KOPT-K1 (cell line): Measurements from ENCODE around the gene ESD.
"Not testable (repeated sequence)": the region's sequence is repeated elsewhere in the genome, so short reads cannot be mapped to it uniquely, and the experiment has no call there.

Source experiments
- H3K27ac ChIP-seq: fragments of 200-600 bp; sonication (generic); 2 replicates; pipeline ENCODE4 v1.5.1; 2016; ENCODE audit warnings: antibody characterized with exemption, mild to moderate bottlenecking, low read depth, low read length; ENCODE audit not compliant: poor library complexity, severe bottlenecking
- H3K36me3 ChIP-seq: fragments of 200-600 bp; sonication (generic); 2 replicates; pipeline ENCODE4 v1.5.1; 2017; ENCODE audit warnings: antibody characterized with exemption, mild to moderate bottlenecking, low read length, moderate library complexity; ENCODE audit not compliant: insufficient read depth
- H3K9me3 ChIP-seq: fragments of 200-600 bp; sonication (generic); 2 replicates; pipeline ENCODE4 v1.5.1; 2017; ENCODE audit warnings: antibody characterized with exemption, low read length, mild to moderate bottlenecking; ENCODE audit not compliant: insufficient read depth, poor library complexity, severe bottlenecking

ESD gene

GRCh38 chr13:46804921-46805320 is 8.0 kb upstream of the ESD start:
- not testable (repeated sequence) for H3K27ac ChIP-seq, H3K9me3 ChIP-seq, H3K36me3 ChIP-seq

GRCh38 chr13:46804391-46804815 is 7.4 kb upstream of the ESD start:
- Histone ChIP-seq H3K27ac (no peak overlapping the region), H3K36me3 (no peaks in the 10 kb centered on the region)

GRCh38 chr13:46803586-46803985 is 6.6 kb upstream of the ESD start:
- Histone ChIP-seq H3K9me3 (no peaks in the 10 kb centered on the region), H3K27ac (no peak overlapping the region), H3K36me3 (no peaks in the 10 kb centered on the region)

More at GRCh38 chr13:46804391-46804815, 7.4 kb upstream of the ESD start:
- H3K9me3 ChIP-seq, result no peaks in the 10 kb centered on the region

- Histone ChIP-seq H3K36me3 (no peaks in the 10 kb centered on the region), H3K9me3 (no peaks in the 10 kb centered on the region), H3K27ac (no peak overlapping the region)
Measured at GRCh38 chr13:46801858-46802257, 4.9 kb upstream of the ESD start.

GRCh38 chr13:46799139-46799538 is 2.2 kb upstream of the ESD start:
- H3K9me3 ChIP-seq, result no peaks in the 10 kb centered on the region
- H3K27ac ChIP-seq, result no peak overlapping the region
- H3K36me3 ChIP-seq, result peaks cover 9% of the 10 kb centered on the region

- H3K27ac ChIP-seq, result peak overlapping the region; percentile 97
- no peaks in the 10 kb centered on the region for H3K9me3 ChIP-seq
- H3K36me3 ChIP-seq, result peaks cover 23% of the 10 kb centered on the region
Measured at GRCh38 chr13:46797501-46798237, 708 bp upstream of the ESD start.

GRCh38 chr13:46796129-46796514 is 839 bp downstream of the ESD start:
- H3K36me3 ChIP-seq, result peaks cover 37% of the 10 kb centered on the region
- no peaks in the 10 kb centered on the region for H3K9me3 ChIP-seq
- peak overlapping the region; percentile 97 for H3K27ac ChIP-seq

- no peaks in the 10 kb centered on the region for H3K9me3 ChIP-seq
- no peak overlapping the region for H3K27ac ChIP-seq
- peaks cover 45% of the 10 kb centered on the region for H3K36me3 ChIP-seq
Measured at GRCh38 chr13:46795321-46795720, 1.6 kb downstream of the ESD start.

GRCh38 chr13:46783504-46783903 is 13.5 kb downstream of the ESD start:
- no peaks in the 10 kb centered on the region for H3K9me3 ChIP-seq
- H3K27ac ChIP-seq, result no peak overlapping the region
- peaks cover 98% of the 10 kb centered on the region for H3K36me3 ChIP-seq

- H3K36me3 ChIP-seq, result peaks cover 98% of the 10 kb centered on the region
- no peaks in the 10 kb centered on the region for H3K9me3 ChIP-seq
- H3K27ac ChIP-seq, result no peak overlapping the region
Measured at GRCh38 chr13:46782691-46783090, 14.3 kb downstream of the ESD start.

- Histone ChIP-seq H3K27ac (no peak overlapping the region), H3K36me3 (peaks cover 98% of the 10 kb centered on the region), H3K9me3 (no peaks in the 10 kb centered on the region)
Measured at GRCh38 chr13:46782066-46782465, 14.9 kb downstream of the ESD start.

- Histone ChIP-seq H3K27ac (no peak overlapping the region), H3K9me3 (no peaks in the 10 kb centered on the region), H3K36me3 (peaks cover 98% of the 10 kb centered on the region)
Measured at GRCh38 chr13:46778890-46779289, 18.1 kb downstream of the ESD start.

GRCh38 chr13:46778095-46778494 is 18.9 kb downstream of the ESD start:
- Histone ChIP-seq H3K9me3 (no peaks in the 10 kb centered on the region), H3K36me3 (peaks cover 98% of the 10 kb centered on the region), H3K27ac (no peak overlapping the region)

GRCh38 chr13:46775385-46776107 is 21.4 kb downstream of the ESD start:
- H3K27ac ChIP-seq, result no peak overlapping the region
- no peaks in the 10 kb centered on the region for H3K9me3 ChIP-seq
- peaks cover 98% of the 10 kb centered on the region for H3K36me3 ChIP-seq

GRCh38 chr13:46773541-46773940 is 23.4 kb downstream of the ESD start:
- Histone ChIP-seq H3K27ac (no peak overlapping the region), H3K36me3 (peaks cover 93% of the 10 kb centered on the region), H3K9me3 (no peaks in the 10 kb centered on the region)

- peaks cover 75% of the 10 kb centered on the region for H3K36me3 ChIP-seq
- H3K27ac ChIP-seq, result no peak overlapping the region
- no peaks in the 10 kb centered on the region for H3K9me3 ChIP-seq
Measured at GRCh38 chr13:46771693-46772092, 25.3 kb downstream of the ESD start.
